Measurements from ENCODE around the gene ABCG1.

ABCG1 gene

DNA sequence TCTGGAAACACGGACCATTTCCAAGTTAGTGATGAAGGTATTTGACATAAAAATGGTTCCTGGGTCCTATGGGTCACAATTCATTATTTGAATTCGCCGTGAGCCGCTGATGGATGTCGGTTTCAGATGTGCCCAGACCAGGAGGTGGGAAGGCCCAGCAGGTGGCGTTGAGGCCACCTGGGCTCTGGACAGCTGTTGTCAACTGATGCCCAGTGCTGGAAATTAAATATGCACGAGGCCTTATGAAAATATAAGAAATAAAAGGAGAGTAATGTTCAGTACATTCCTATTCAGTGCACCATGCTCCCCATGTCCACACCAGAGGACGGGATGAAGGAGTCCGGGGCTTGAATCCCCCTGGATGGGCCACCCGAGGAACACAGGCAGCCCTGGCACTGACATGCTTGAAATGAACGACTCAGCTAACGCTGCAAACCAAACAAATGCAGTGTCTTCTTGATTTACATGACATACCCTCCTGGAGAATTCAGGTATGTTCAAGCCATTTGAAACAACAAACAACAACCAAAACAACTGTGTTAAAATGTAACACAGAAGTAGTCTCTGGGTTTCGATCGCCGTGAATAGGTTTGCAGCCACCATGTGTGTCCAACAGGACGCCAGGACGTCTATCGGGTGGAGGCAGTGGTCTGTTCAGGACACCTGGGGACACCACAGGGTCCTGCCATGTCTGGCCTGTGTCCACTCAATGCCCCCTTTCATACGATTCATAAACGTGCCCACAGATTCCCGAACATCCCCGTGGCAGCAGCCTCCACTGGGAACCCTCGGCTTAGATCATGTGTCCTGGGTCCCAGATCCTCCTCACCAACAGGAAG is 90.2 kb downstream of the ABCG1 start:
- DNase-seq: no peak

DNA sequence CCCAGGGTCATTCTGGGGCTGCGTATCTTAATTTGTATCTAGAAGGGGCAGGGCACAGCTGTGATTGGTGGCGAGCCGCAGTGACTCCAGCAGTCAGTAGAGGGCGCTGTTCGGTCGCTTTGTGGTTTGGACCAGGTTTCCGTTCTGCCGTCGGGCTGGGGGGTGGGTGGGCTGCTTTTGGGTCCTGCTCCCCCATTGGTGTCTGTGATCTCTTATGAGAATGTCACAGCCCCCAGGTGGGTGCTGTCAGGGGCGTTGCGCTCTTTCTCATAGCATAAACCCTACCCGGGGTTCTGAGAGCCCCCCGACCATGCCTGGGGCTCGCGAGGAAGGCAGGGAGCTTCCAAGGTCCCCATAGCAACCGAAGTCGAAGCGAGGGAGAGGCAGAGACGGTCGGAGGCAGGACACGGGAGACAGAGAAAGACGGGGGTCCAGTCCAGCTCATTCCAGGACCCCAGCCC is 90.8 kb downstream of the ABCG1 start:
- DNase-seq: peak; percentile 54

DNA sequence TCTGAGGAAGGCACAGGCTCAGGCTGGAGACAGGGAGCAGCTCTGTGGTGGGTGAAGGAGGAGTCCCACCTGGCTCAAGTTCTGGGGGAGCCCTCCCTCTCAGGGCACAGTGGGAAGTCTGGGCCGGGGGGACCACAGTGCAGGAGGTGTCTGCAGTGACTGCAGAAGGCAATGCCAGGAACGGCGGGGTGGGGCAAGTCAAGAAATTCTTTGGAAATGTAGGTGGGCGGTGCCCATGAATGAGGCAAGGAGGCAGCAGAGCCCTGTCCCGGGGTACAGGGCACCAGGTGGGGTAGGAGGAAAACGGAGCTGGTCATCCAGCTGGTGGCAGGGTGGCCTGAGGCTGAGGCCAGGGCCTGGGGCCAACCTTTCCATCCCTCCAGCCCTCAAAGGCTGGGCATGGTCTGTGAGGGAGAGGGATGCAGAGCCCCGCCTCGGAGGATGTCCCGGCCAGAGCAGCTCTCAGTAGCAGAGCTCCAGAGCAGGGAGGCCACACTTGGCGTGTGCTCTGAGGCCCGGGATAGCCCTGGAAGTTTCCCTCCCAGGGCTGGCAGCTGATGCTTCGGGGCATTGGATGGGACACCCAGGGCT is 91.6 kb downstream of the ABCG1 start:
- DNase-seq: no peak

DNA sequence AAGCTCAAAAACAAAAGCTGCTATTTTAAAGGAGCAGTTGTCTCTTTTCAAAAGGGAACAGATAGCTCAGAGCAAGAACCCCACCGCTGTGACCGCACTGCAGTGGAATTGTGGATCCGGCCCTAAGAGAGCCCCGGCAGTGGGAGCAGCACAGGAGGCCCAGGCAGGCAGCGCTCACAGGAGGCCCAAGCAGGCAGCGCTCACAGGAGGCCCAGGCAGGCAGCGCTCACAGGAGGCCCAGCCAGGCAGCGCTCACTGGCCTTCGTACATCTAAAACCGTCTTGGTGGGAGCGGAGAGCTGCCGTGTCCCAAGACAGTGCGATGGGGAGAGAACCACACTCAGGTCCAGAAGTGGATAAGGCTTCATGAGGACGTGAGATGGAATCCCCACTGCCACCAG is 92.2 kb downstream of the ABCG1 start:
- DNase-seq: no peak

DNA sequence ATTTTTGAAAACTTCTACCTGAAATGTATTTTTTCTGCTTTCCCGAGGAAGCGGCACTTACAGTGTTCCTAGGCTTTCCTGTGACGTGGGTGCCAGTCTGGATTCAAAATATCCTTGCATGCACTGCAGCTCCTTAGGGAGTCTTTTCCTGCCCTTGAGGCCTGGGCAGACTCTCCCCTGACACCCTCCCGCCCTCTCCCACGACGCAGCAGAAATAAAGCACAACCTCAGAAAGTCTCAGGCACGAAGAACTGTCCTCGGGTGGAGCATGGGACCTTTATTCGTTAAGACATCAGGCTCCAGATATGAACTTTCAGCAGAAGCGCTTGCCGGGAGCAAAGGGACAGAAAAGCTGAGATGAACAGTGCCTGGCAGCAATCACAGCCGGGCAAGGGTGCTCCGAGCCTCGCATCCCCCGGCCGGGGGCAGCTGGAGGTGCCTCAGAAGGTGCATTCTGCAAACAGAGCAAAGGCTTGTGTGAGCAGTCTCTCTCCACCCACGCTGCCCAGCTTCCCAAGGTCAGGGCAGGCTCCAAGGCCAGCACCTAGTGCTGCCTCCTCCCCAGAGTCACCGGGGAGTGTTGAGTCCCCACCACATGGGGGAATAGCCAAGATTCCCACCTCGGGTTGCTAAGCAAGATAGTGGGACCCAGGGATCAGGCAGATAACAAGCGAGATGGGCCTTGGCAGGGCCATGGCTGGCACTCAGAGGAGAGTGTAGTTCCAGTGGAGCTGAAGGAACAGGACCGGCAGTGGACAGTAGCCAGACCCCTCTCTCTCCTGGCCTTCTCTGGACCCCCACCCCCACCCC is 93.1 kb downstream of the ABCG1 start:
- no peak for DNase-seq

DNA sequence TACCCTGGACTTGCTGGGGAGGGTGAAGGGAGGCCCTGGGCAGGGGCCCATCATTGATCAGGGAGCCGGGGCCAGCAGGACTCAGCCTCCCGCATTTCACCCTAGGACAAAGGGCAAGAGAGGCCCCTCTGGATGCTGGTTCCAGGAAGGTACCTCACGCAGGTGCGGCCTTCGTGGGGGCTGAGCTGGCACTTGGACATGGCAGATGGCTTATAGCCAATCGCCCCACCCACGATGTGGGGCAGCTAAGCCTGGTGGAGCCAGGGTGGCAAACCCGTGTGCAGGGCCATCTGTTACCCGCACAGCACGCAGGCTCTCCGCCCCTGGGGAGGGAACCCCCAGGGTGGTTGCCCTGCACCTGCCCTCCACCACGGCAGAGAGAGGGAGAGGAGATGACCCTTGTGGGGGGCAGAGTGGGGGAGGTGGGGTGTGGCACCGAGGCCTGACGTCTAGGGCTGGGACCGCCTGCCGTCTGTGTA is 93.7 kb downstream of the ABCG1 start:
- peak; percentile 72 for DNase-seq

DNA sequence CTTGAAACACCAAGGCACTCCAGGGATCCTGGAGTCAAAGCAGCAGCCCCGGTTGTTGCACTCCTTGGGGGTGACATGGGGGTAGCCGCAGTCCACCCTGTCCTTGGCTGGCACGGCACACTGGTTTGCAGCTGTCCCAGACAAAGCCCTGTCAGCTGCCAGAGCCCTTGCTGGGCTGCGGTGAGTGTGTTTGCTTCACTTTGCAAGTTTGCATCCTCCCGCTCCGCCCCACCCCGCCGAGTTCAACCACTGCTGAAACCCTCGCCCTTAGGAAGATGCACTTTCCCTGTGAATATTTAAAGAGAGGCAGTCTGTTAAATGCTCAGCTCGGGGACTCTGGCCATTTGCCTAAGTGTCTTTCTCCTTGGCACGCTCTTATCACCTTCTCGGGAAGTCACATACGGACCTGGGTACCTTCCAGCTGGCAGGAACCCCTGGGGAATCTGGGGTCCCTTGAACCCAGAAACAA is 94.6 kb downstream of the ABCG1 start:
- peak; percentile 90 for DNase-seq

DNA sequence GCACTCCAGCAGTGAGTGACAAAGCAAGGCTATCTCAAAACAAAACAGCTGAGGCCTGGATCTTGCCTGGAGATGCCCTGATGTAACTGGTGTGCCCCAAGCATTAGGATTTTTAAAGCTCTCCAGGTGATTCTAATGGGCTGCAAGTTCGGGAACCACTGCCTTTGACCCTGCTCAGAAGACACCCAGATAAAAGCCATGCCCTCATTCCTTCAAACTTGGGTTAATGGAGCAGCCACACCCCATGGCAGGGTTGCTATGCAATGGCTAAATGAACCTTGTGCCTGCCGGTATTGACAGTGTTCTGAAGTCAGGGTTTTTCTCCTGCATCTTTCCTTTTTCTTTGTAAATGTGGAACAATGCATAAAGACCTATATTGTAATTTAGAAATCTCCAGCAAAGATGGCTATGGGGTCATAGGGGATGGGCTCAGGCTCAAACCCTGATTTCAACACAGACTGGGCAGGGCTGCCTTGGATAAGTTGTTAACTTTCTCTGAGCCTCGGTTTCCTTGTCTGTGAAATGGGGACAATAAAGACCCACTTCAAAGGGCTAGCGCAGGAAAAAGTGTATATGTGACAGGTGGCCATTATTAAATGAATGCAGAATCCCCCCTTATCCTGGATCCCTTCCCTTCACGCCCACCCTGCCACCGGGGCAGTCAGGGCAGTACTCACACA is 95.8 kb downstream of the ABCG1 start:
- no peak for DNase-seq

DNA sequence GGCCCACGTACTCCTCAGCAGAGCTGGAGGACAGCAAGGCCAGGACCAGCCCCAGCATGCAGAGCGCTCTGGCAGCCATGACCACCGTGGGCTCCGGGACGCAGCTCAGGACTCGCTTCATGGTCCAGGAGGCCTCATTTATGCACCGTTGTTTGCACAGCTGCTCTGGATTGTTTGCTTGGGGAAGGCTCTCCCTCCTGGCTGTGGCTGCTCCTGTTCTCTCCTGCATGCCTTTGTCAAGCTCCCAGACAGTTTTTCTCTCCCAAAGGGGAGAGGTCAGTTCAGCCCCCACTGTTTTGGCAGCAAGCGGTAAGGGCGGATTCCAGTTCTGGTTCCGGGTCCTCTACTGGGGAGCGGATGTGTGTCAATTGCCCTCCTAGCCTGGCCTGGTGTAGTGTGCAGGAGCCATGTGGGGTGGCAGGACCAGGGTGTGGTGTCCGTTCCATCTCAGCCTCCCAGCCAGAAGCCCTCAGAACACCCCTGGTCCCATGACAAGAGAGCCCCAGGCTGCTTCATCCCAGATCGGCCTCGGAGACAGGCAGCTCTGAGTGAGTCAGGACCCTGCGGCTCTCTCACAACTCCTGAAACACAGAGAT is 96.5 kb downstream of the ABCG1 start, which contains the start of gene TFF3:
TSS of gene TFF3 (minus strand) at position 114 of the 596 bp plus-strand sequence. CDS start at position 79, 35 bp downstream.
- DNase-seq: peak; percentile 95

DNA sequence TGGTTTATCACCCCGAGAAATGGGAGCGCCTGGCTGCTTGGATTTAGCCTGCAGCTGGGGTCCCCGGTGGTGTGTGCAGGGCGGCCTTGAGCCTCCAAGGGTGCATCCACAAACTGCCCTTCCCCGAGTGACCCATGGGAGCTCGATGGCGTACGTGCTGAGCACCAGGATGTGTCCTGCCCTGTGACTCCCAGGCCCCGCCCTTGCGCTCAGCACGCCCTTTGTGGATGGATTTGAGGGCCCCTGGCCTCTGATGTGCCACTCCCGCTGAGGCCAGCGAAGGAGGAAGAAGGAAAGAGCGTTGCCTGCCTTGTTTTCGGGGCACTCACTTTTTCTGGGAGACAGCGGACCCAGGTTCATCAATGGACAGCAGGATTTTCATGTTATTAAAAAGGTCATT is 98.0 kb downstream of the ABCG1 start:
- DNase-seq: no peak

DNA sequence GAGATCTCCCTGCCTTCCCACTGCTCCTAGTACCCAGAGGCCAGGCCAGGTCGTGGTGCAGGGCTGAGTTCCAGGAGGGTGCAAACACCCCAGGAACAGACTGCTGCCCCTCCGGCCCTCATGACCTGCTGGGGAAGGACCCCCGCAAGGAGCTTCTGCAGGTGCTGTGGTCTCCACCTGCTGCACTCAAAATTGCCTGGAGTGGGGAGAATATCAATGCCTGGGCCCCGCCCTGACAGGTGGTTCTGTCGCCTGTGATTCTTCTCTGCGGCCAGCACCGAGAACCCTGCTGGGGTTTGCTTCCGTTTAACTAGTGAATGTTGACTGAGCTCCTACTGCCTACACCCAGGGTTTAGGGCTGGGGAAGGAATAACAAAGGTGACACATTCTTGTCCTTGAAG is 98.4 kb downstream of the ABCG1 start:
- DNase-seq: peak; percentile 92

DNA sequence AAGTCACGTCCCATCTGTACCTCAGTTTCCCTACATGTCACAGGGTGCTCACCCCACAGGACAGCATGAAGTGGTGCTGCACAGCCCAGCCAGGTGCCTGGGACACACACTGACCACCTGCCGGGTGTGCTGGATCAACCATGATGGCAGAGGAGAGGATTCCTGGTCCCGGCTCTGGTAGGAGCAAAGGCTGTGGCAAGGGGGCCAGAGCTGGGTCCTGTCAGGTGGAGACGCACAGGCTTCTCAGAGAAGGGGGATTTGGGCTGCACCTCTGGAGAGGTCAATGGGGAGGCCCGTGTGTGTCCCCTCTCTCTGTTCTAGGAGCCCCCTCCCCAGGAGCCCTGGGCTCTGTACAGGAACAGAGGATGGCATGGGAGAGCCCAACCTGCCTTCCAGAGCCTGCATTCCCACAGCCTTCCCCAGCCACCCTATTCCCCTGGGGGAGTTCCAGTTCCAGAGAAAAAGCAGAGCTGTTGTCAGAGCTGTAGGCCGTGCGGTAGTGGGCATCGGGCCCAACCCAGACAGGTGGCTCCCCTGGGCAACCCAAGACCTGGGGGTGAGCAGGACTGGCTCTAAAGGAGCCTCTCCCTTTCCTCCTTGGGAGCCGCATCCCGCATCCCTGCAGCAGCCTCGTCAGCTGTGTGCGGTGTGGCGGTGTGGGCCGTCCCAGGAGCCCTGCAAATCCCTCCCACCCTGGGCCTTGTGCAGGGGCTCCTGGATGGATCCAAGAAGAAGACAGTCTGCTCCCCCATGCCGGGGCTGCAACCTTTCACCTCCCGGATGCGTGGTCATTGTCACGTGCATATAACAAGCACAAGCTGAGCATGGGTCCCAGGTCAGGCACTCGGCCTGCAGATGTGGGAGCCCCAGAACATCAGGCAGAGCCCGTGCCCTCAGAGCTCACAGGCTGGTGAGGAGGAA is 99.1 kb downstream of the ABCG1 start:
- DNase-seq: no peak

DNA sequence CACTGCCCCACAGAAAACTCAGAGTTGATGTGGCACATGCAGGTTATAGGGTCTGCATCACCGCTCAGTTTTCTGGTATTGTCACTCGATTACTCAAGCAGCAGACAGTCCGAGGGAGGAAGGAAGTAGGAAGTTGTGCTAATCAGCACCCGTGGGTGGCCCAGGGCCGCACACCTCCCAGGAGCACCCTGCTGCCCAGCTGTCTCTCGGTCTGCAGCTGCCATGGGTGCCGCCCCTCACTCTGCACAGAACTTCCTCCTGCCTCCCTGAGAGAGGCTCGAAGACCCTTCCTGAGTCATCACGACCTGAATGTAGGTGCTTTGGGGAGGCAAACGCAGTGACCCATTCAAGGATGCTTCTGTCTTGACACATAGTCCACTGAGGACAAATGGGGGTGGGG is 100.4 kb downstream of the ABCG1 start:
- no peak for DNase-seq

DNA sequence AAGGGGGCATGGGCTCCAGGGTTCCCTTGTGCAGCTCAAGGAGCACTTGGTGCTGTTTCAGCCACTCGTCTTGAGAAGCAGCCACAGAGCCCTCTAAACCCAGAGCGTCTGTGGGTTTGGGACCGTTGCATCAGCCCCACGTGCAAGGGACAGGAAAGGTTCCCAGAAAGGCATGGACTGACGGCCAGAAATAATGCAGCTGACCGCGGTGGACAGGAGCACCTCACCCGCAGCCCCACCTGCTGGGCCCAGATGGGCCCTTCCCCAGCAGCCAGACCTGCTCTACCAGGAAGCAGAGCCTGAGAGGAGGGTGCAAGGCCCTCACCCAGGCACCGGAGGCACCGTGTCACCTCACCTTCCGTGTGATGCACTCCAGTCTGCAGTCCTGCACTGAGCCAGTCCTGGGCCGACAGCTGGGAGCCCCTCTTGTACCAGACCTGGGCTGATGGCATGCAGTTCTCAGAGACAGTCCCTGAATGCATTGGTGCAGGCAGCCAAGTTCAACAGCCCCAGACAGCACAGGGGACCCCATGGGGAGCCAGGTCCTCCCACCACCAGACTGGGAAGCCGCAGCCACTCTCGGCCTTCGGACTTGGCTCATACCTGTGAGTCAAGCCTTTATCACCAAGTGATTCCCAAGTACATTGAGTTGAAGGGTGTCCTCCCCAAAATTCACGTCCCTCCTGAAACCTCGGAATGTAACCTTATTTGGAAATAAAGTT is 101.1 kb downstream of the ABCG1 start:
- DNase-seq: no peak

DNA sequence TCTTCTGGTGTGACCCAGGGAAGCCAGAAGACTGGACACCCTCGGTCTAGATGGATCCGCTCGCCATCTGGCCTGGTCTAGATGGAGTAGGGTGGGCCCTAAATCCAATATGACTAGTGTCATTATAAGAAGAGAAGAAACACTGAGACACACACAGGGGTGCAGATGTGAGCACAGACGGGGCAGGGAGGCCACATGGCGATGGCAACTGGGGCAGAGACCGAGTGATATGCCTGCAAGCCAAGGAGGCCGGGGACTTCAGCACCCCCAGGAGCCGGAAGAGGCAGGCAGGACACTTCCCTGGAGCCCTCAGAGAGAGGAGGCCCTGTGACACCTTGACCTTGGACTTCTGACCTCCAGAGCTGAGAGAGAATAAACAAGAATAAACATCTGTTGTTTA is 101.9 kb downstream of the ABCG1 start:
- DNase-seq: no peak

DNA sequence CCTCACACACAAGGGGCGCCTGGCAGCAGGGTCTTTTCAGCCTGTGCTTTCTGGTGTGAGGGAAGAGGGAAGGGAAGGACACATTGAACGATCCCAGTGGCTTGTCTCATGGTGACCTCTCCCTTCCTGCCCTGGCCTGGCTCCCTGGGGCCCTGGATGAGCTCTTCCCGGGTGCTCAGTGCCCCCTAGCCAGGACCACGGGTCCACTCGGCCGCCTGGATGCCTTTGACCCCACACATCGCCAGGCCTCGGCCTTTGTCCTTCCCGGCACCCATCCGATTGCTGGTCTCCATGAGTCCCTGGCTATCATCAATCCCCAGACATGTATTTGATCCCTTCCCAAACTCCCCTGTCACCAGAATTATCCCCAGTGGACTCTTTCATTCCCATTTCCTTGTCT is 102.3 kb downstream of the ABCG1 start:
- DNase-seq: no peak

DNA sequence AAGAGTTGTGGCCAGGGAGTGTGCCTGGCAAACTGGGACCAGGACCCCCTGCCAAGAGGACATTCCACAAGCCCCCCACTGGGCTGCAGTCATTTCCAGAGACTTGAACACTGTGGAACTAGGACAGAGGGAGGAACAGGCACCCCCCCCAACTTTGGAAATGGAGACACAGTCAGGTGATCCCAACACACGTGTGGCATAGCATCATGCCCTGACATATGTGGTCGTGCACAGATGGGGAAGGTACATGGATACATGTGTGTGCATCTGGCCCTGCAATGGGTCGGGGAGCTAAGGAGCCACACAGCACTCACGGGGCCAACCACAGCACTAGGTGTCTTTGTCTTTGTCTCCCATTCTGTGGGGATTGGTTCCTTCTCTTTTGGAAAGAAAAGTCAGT is 102.9 kb downstream of the ABCG1 start:
- no peak for DNase-seq

DNA sequence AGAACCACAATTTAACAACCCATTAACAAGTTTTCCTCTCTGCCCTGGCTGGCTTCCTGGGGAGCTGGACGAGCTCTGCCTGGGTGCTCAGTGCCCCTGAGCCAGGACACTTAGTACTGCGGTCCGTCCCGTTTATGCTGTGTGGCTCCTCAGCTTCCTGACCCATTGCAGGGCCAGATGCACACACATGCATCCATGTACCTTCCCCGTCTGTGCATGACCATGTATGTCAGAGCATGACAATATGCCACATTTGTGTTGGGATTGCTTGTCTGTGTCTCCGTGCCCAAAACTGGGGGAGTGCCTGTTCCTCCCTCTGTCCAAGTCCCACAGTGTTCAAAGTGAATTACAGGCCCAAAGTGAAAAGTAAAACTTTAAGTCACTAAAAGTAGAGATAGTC is 106.0 kb downstream of the ABCG1 start:
- DNase-seq: no peak

DNA sequence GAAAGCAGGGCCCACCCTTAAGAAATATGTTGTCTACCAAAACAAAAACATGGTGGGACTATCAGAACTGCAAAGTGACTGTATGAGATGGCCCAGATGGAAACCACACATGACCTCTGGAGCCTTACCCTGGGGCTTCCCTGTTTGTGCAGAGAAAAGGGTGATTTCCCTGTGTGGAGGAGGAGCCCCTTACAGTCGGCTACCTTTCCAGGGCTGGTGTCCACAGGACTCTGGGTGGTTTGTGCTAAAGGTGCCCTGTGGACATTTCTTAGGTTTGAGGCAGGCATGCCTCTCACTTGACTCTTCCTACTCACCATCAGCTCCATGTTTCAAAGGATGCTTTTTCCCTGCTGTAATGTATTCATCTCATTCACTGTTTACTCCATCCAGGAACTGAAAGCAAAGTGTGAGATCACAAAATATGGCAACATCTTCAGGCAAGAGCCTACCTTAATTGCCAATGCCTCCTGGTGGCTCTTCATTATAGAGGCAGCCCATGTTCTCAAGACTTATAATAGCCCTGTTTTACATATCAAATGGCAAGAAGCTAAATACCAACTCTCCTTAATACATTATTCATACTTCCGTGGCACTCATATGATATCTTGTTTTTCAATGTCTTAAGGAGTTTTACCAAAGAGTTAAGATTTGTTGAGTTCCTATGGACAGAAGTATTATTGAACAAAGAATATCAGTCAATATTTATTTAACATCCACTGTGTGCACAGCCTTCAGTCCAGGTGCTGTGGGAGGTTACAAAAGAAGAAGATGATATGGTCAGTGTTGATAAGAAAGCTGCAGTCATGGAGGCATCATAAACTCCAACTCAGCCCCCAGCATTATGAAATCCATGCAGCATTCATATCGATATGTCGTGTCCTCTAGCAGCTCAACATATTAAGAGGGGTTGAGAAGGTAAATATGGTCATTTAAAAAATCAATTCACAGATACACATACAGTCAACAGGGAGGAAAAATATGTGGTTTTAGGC is 111.7 kb downstream of the ABCG1 start:
- DNase-seq: no peak

All from COR-L47 (cell line).